Tibial nerve (tissue), 4 donors: ENCODE measurements around the gene CROCC2. TPM values are rescaled to one million over a fixed set of nuclear protein-coding genes. Genes with fewer than 3 reads are reported as not detected.
A peak's percentile ranks its signal among the peaks of the same experiment; 100 is the strongest.

Experiments
- DNase-seq, 2 donors: peaks; one replicate each; pipeline ENCODE4 v3.0.0-alpha.2; 2019; ENCODE audit warnings: low spot score in 2 of 2
- H3K27ac ChIP-seq, 4 donors: fragments of 200-600 bp; sonication (generic) in 3 of 4; one replicate each; pipeline ENCODE4 v1.5.1; 2017 to 2019; ENCODE audit warnings: mild to moderate bottlenecking in 1 of 4
- H3K27me3 ChIP-seq, 2 donors: fragments of 200-600 bp; sonication (generic) in 1 of 2; one replicate each; pipeline versions ENCODE4 v1.5.1 to v1.6.0; 2017 to 2019
- H3K36me3 ChIP-seq, 3 donors: fragments of 200-600 bp; sonication (generic); one replicate each; pipeline ENCODE4 v1.5.1; 2018 to 2019
- H3K4me1 ChIP-seq, 4 donors: fragments of 200-600 bp; sonication (generic) in 3 of 4; one replicate each; pipeline ENCODE4 v1.5.1; 2017 to 2019
- H3K4me3 ChIP-seq, 4 donors: fragments of 200-600 bp; sonication (generic) in 3 of 4; one replicate each; pipeline ENCODE4 v1.5.1; 2017 to 2019; ENCODE audit warnings: mild to moderate bottlenecking in 1 of 4, moderate library complexity in 1 of 4
- H3K9me3 ChIP-seq, 4 donors: fragments of 200-600 bp; sonication (generic) in 3 of 4; one replicate each; pipeline ENCODE4 v1.5.1; 2017 to 2019
- CTCF ChIP-seq, 5 experiments: fragments of 200-600 bp in 3 of 5; fragments of 450-650 bp in 2 of 5; sonication (generic) in 3 of 5; IDR thresholded peaks; one replicate each; pipeline ENCODE4 v1.5.1; 2016 to 2019; ENCODE audit warnings: antibody characterized with exemption in 5 of 5, mild to moderate bottlenecking in 3 of 5, moderate library complexity in 2 of 5
- EP300 ChIP-seq, 2 donors: sonication (generic); formaldehyde crosslinking; IDR thresholded peaks; one replicate each; pipeline ENCODE4 v1.6.1; 2017; ENCODE audit warnings: antibody characterized with exemption in 2 of 2, mild to moderate bottlenecking in 1 of 2
- POLR2A ChIP-seq, 2 donors: fragments of 450-650 bp; IDR thresholded peaks; one replicate each; pipeline ENCODE4 v1.6.1; 2017; ENCODE audit warnings: antibody characterized with exemption in 2 of 2, mild to moderate bottlenecking in 2 of 2, moderate library complexity in 2 of 2
- WGBS, 2 donors: methylation state at CpG; one replicate each; pipeline ENCODE4 v1.1.5; 2018; 5-methylcytosine and 5-hydroxymethylcytosine counted together
- total RNA-seq, 4 donors: library from RNA; depleted of rRNA; stranded (reverse); fragments of >200 nt; gene quantifications; one replicate each; pipeline ENCODE4 v1.1.0, GENCODE V29; 2016

CROCC2 gene
- total RNA-seq, 4 donors from 2014 or later: 0.44 to 1.2 TPM; not detected in 2

GRCh38 chr2:240994171-240994896 lies 88.2 kb downstream of the CROCC2 start:
- no peaks in the 10 kb centered on the region for H3K27me3 ChIP-seq
- H3K4me3 ChIP-seq: no peak overlapping the region
- peaks cover 0 to 87% (median 37%) of the 10 kb centered on the region in 4 donors for H3K4me1 ChIP-seq
- no peaks in the 10 kb centered on the region for H3K36me3 ChIP-seq
- TF ChIP-seq POLR2A (IDR thresholded peaks at IDR 0.05) (no peak), EP300 (IDR thresholded peaks at IDR 0.05) (no peak)
- peak overlapping the region in 2 of 4 donors; percentile 43 to 94 for H3K27ac ChIP-seq
- H3K9me3 ChIP-seq: no peaks in the 10 kb centered on the region
- WGBS, 2 donors: 55 to 78% methylated on average over 5 to 14 of the region's 16 CpGs
- peak in 1 of 2 donors; percentile 14 for DNase-seq

- Histone ChIP-seq H3K9me3 (no peaks in the 10 kb centered on the region), H3K4me3 (no peak overlapping the region), H3K4me1 (peaks cover 0 to 88% (median 40%) of the 10 kb centered on the region in 4 donors), H3K36me3 (peaks cover 0 to 5% (median 0%) of the 10 kb centered on the region in 3 donors), H3K27ac (peak overlapping the region; percentile 29 to 94 (median 48)), H3K27me3 (no peaks in the 10 kb centered on the region)
- peak in 1 of 2 donors; percentile 11 for DNase-seq
- 55 to 64% methylated on average over 18 to 24 of the region's 24 CpGs for WGBS, 2 donors
- TF ChIP-seq EP300 (IDR thresholded peaks at IDR 0.05) (no peak), CTCF (IDR thresholded peaks at IDR 0.05) (no peak), POLR2A (IDR thresholded peaks at IDR 0.05) (no peak)
Observed at GRCh38 chr2:240995041-240996021, 89.2 kb downstream of the CROCC2 start.

GRCh38 chr2:240996161-240996833 lies 90.2 kb downstream of the CROCC2 start:
- 70 to 74% methylated on average over 14 to 19 of the region's 19 CpGs for WGBS, 2 donors
- TF ChIP-seq CTCF (IDR thresholded peaks at IDR 0.05): no peak
- TF ChIP-seq POLR2A (IDR thresholded peaks at IDR 0.05): no peak
- no peak overlapping the region for H3K4me3 ChIP-seq
- peaks cover 0 to 88% (median 37%) of the 10 kb centered on the region in 4 donors for H3K4me1 ChIP-seq
- peak in 1 of 2 donors; percentile 15 for DNase-seq
- no peaks in the 10 kb centered on the region for H3K9me3 ChIP-seq
- peak overlapping the region in 3 of 4 donors; percentile 50 to 94 (median 53) for H3K27ac ChIP-seq
- H3K36me3 ChIP-seq: peaks cover 0 to 14% (median 0%) of the 10 kb centered on the region in 3 donors
- H3K27me3 ChIP-seq: no peaks in the 10 kb centered on the region

GRCh38 chr2:240996834-240997140 lies 90.7 kb downstream of the CROCC2 start:
- WGBS, 2 donors: 65 to 80% methylated on average over 13 of the region's 13 CpGs
- H3K9me3 ChIP-seq: no peaks in the 10 kb centered on the region
- TF ChIP-seq POLR2A (IDR thresholded peaks at IDR 0.05): no peak
- no peak for TF ChIP-seq EP300 (IDR thresholded peaks at IDR 0.05)
- TF ChIP-seq CTCF (IDR thresholded peaks at IDR 0.05): no peak
- no peaks in the 10 kb centered on the region for H3K27me3 ChIP-seq
- H3K27ac ChIP-seq: peak overlapping the region; percentile 50 to 94 (median 80)
- peaks cover 0 to 19% (median 0%) of the 10 kb centered on the region in 3 donors for H3K36me3 ChIP-seq
- DNase-seq: peak in 1 of 2 donors; percentile 13
- H3K4me1 ChIP-seq: peaks cover 0 to 88% (median 36%) of the 10 kb centered on the region in 4 donors
- H3K4me3 ChIP-seq: no peak overlapping the region

- Histone ChIP-seq H3K27ac (peak overlapping the region; percentile 79 to 94 (median 81)), H3K4me3 (peak overlapping the region; percentile 47 to 76 (median 56)), H3K4me1 (peaks cover 0 to 84% (median 31%) of the 10 kb centered on the region in 4 donors), H3K27me3 (no peaks in the 10 kb centered on the region), H3K9me3 (no peaks in the 10 kb centered on the region), H3K36me3 (peaks cover 0 to 24% (median 0%) of the 10 kb centered on the region in 3 donors)
- DNase-seq: peak; percentile 66 to 68
- TF ChIP-seq EP300 (IDR thresholded peaks at IDR 0.05) (peak; percentile 21 to 71), CTCF (IDR thresholded peaks at IDR 0.05) (no peak)
- 52 to 76% methylated on average over 16 of the region's 16 CpGs for WGBS, 2 donors
Observed at GRCh38 chr2:240997141-240997855, 91.2 kb downstream of the CROCC2 start.
